ENCODE data around the gene ELMOD1. TPM values are rescaled to one million over a fixed set of nuclear protein-coding genes. Genes with fewer than 3 reads are reported as not detected.

Gene ELMOD1
- total RNA-seq, 3 donors from 2014 or later (not counting 1 experiment from before 2014, with no cell fraction given), result not detected

GRCh38 chr11:107696140-107696539 lies 105.2 kb downstream of the ELMOD1 start:
- DNase-seq, result no peak
- Mint-ChIP-seq H3K4me3 (no peak overlapping the region), H3K9me3 (no peaks in the 10 kb centered on the region), H3K27me3 (ENCODE audit: low read depth in 2 of 2) (peaks cover 13 to 15% of the 10 kb centered on the region in 2 donors), H3K36me3 (peaks cover 5% of the 10 kb centered on the region), H3K4me1 (peaks cover 0 to 5% of the 10 kb centered on the region in 2 donors), H3K27ac (no peak overlapping the region)
- TF ChIP-seq CTCF (IDR thresholded peaks at IDR 0.05), result no peak
- intact Hi-C loops (cut with micrococcal nuclease), result no loop called here
- Histone ChIP-seq H3K4me3 (ENCODE audit: low read length) (no peak overlapping the region), H3K27me3 (ENCODE audit: control insufficient read depth, insufficient read depth, low read length) (peaks cover 2% of the 10 kb centered on the region), H3K27ac (ENCODE audit: low read length) (no peak overlapping the region), H3K9me3 (ENCODE audit: control insufficient read depth, insufficient read depth, low read length) (no peaks in the 10 kb centered on the region), H3K36me3 (ENCODE audit: control insufficient read depth, insufficient read depth, low read length) (no peaks in the 10 kb centered on the region), H3K4me1 (ENCODE audit: control insufficient read depth, insufficient read depth, low read length) (no peaks in the 10 kb centered on the region)
- WGBS (ENCODE audit: insufficient coverage), result 68% methylated on average over 1 of the region's 1 CpG
- ATAC-seq, result no peak

GRCh38 chr11:107697291-107697690 lies 106.3 kb downstream of the ELMOD1 start:
- intact Hi-C loops (cut with micrococcal nuclease), result no loop called here

GRCh38 chr11:107699371-107700285 lies 108.7 kb downstream of the ELMOD1 start:
- Histone ChIP-seq H3K27me3 (ENCODE audit: control insufficient read depth, insufficient read depth, low read length) (no peaks in the 10 kb centered on the region), H3K9me3 (ENCODE audit: control insufficient read depth, insufficient read depth, low read length) (no peaks in the 10 kb centered on the region), H3K27ac (ENCODE audit: low read length) (no peak overlapping the region), H3K4me3 (ENCODE audit: low read length) (no peak overlapping the region), H3K4me1 (ENCODE audit: control insufficient read depth, insufficient read depth, low read length) (no peaks in the 10 kb centered on the region), H3K36me3 (ENCODE audit: control insufficient read depth, insufficient read depth, low read length) (no peaks in the 10 kb centered on the region)
- peaks cover 16 to 23% of the 10 kb centered on the region in 2 donors for H3K27me3 Mint-ChIP-seq (ENCODE audit: low read depth in 2 of 2)
- H3K36me3 Mint-ChIP-seq, result no peaks in the 10 kb centered on the region
- no peak for DNase-seq
- TF ChIP-seq CTCF (IDR thresholded peaks at IDR 0.05), result no peak
- no peaks in the 10 kb centered on the region for H3K4me1 Mint-ChIP-seq
- WGBS (ENCODE audit: insufficient coverage), result 89% methylated on average over 15 of the region's 15 CpGs
- H3K27ac Mint-ChIP-seq, result no peak overlapping the region
- H3K9me3 Mint-ChIP-seq, result no peaks in the 10 kb centered on the region
- H3K4me3 Mint-ChIP-seq, result no peak overlapping the region
- intact Hi-C loops (cut with micrococcal nuclease), result no loop called here
- no peak for ATAC-seq

More at GRCh38 chr11:107697291-107697690, 106.3 kb downstream of the ELMOD1 start:
- H3K36me3 ChIP-seq (ENCODE audit: control insufficient read depth, insufficient read depth, low read length), result no peaks in the 10 kb centered on the region
- Mint-ChIP-seq H3K4me1 (peaks cover 0 to 3% of the 10 kb centered on the region in 2 donors), H3K9me3 (no peaks in the 10 kb centered on the region), H3K4me3 (no peak overlapping the region), H3K27me3 (ENCODE audit: low read depth in 2 of 2) (peaks cover 12 to 13% of the 10 kb centered on the region in 2 donors), H3K27ac (no peak overlapping the region), H3K36me3 (peaks cover 4% of the 10 kb centered on the region)
- H3K9me3 ChIP-seq (ENCODE audit: control insufficient read depth, insufficient read depth, low read length), result no peaks in the 10 kb centered on the region
- TF ChIP-seq CTCF (IDR thresholded peaks at IDR 0.05), result no peak
- H3K4me1 ChIP-seq (ENCODE audit: control insufficient read depth, insufficient read depth, low read length), result no peaks in the 10 kb centered on the region
- H3K4me3 ChIP-seq (ENCODE audit: low read length), result no peak overlapping the region
- H3K27me3 ChIP-seq (ENCODE audit: control insufficient read depth, insufficient read depth, low read length), result peaks cover 2% of the 10 kb centered on the region
- no peak overlapping the region for H3K27ac ChIP-seq (ENCODE audit: low read length)
- ATAC-seq, result no peak
- 90% methylated on average over 6 of the region's 6 CpGs for WGBS (ENCODE audit: insufficient coverage)
- no peak for DNase-seq
